KMS-11 (cell line): Measurements from ENCODE around the gene MTREX.
A peak's percentile ranks its signal among the peaks of the same experiment; 100 is the strongest.

Experiments
- H2AFZ ChIP-seq: fragments of 200-600 bp; sonication (generic); 2 replicates; pipeline ENCODE4 v1.6.1; 2016; ENCODE audit warnings: antibody characterized with exemption, mixed run types, low read depth
- H3K27ac ChIP-seq: fragments of 200-600 bp; sonication (generic); 2 replicates; pipeline ENCODE4 v1.6.1; 2016; ENCODE audit warnings: mild to moderate bottlenecking, mixed run types
- H3K27me3 ChIP-seq: fragments of 200-600 bp; sonication (generic); 2 replicates; pipeline ENCODE4 v1.6.1; 2017; ENCODE audit warnings: mild to moderate bottlenecking, low read depth, mixed run types, moderate library complexity; ENCODE audit not compliant: insufficient read depth
- H3K36me3 ChIP-seq: fragments of 200-600 bp; sonication (generic); 2 replicates; pipeline ENCODE4 v1.6.1; 2017; ENCODE audit warnings: mild to moderate bottlenecking, mixed run types; ENCODE audit not compliant: insufficient read depth
- H3K4me1 ChIP-seq: fragments of 200-600 bp; sonication (generic); 2 replicates; pipeline ENCODE4 v1.6.1; 2016; ENCODE audit warnings: mild to moderate bottlenecking, low read depth, mixed run types; ENCODE audit not compliant: poor library complexity, severe bottlenecking
- H3K4me2 ChIP-seq: fragments of 200-600 bp; sonication (generic); 2 replicates; pipeline ENCODE4 v1.7.0; 2016; ENCODE audit warnings: mild to moderate bottlenecking, mixed run types
- H3K4me3 ChIP-seq: fragments of 200-600 bp; sonication (generic); IDR thresholded peaks from 2 replicates; pipeline ENCODE4 v1.6.1; 2017; ENCODE audit warnings: low read depth, low read length, mixed read lengths; ENCODE audit not compliant: insufficient read depth
- H3K79me2 ChIP-seq: fragments of 200-600 bp; sonication (generic); 2 replicates; pipeline ENCODE4 v1.6.1; 2016; ENCODE audit warnings: low read depth, mixed run types; ENCODE audit not compliant: insufficient read depth
- H3K9ac ChIP-seq: fragments of 200-600 bp; sonication (generic); 2 replicates; pipeline ENCODE4 v1.6.1; 2016; ENCODE audit warnings: mild to moderate bottlenecking, mixed run types
- H4K20me1 ChIP-seq: fragments of 200-600 bp; sonication (generic); 2 replicates; pipeline ENCODE4 v1.6.1; 2016; ENCODE audit warnings: mild to moderate bottlenecking, mixed run types; ENCODE audit not compliant: insufficient read depth
- TF ChIP-seq, protein P1 (sequence below): fragments of 200-600 bp; sonication (generic); conservative IDR thresholded peaks from 2 replicates; pipeline ENCODE4 v1.6.1; 2017; ENCODE audit warnings: low read depth, mild to moderate bottlenecking, antibody characterized with exemption, low read length, moderate library complexity, mixed read lengths

MTREX gene

DNA sequence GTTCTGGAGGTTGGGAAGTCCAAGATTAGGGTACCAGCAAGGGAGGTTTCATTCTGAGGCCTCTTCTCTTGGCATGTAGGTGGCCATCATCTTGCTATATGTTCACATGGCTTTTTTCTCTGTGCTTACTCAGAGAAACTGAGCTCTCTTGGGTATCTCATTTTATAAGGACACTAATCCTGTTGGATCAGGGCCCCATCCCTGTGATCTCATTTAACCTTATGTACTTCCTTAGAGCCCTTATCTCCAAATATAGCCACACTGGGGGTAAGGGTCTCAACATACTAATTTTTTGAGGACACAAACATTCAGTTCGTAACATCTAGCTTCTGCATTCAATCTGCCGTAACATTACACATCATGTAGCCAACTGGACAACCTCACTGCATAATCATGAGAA, 6.9 kb upstream of the MTREX start:
- no peaks in the 10 kb centered on the region for H4K20me1 ChIP-seq
- H3K4me2 ChIP-seq: no peak overlapping the region
- H3K9ac ChIP-seq: no peak overlapping the region
- H2AFZ ChIP-seq: no peak overlapping the region
- no peaks in the 10 kb centered on the region for H3K27me3 ChIP-seq
- TF ChIP-seq, protein P1, sequence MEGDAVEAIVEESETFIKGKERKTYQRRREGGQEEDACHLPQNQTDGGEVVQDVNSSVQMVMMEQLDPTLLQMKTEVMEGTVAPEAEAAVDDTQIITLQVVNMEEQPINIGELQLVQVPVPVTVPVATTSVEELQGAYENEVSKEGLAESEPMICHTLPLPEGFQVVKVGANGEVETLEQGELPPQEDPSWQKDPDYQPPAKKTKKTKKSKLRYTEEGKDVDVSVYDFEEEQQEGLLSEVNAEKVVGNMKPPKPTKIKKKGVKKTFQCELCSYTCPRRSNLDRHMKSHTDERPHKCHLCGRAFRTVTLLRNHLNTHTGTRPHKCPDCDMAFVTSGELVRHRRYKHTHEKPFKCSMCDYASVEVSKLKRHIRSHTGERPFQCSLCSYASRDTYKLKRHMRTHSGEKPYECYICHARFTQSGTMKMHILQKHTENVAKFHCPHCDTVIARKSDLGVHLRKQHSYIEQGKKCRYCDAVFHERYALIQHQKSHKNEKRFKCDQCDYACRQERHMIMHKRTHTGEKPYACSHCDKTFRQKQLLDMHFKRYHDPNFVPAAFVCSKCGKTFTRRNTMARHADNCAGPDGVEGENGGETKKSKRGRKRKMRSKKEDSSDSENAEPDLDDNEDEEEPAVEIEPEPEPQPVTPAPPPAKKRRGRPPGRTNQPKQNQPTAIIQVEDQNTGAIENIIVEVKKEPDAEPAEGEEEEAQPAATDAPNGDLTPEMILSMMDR: no peak
- no peak overlapping the region for H3K4me3 ChIP-seq
- H3K79me2 ChIP-seq: peaks cover 44% of the 10 kb centered on the region
- peaks cover 23% of the 10 kb centered on the region for H3K4me1 ChIP-seq
- H3K36me3 ChIP-seq: no peaks in the 10 kb centered on the region
- no peak overlapping the region for H3K27ac ChIP-seq

DNA sequence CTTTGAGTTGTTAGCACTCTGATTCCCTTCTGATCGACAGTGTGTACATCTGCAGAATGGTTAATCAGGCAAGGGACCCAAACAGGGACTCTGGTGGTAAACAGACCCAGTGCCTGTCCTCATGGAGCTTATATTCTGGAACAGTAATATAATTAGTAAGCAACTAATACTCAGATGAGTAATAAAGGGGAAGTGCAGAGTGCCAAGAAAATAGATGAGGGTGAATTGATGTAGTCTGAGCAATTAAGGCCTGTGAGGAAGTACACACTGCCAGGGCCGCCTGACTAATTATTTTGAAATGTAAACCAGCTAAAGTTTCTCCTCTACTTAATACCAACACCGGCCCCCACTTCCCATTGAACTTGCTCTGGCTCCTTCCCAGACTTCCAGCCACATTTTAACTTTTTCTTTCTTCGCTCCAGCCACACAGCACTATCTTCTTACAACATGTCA, 4.5 kb upstream of the MTREX start:
- H2AFZ ChIP-seq: no peak overlapping the region
- no peak overlapping the region for H3K4me2 ChIP-seq
- no peaks in the 10 kb centered on the region for H3K36me3 ChIP-seq
- H3K4me1 ChIP-seq: peaks cover 19% of the 10 kb centered on the region
- H4K20me1 ChIP-seq: no peaks in the 10 kb centered on the region
- H3K4me3 ChIP-seq: no peak overlapping the region
- TF ChIP-seq, protein P1: no peak
- no peak overlapping the region for H3K9ac ChIP-seq
- H3K27me3 ChIP-seq: no peaks in the 10 kb centered on the region
- peaks cover 66% of the 10 kb centered on the region for H3K79me2 ChIP-seq
- H3K27ac ChIP-seq: no peak overlapping the region

DNA sequence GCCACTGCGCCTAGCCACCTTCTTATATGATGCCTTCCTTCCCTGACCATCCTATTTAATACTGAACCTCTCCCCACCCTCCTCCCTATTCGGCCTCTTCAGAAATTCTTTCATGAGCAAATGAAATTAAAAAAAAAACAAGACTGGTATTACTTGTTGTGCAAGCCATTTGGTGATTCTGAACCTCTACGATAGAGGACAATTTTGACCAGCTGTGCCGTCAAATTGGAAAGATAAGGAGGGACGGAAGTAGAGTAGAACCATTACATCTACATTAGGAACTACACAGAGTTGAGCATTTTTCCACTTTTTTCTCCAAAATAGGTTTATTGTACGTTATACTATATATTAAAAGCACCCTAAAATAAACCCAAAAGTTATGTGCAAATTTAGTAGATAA, 3.2 kb upstream of the MTREX start:
- no peak overlapping the region for H2AFZ ChIP-seq
- H3K4me2 ChIP-seq: no peak overlapping the region; the same call in 1 of the 2 replicates
- H3K4me3 ChIP-seq: no peak overlapping the region
- H3K9ac ChIP-seq: no peak overlapping the region
- no peaks in the 10 kb centered on the region for H3K27me3 ChIP-seq
- no peak overlapping the region for H3K27ac ChIP-seq
- H4K20me1 ChIP-seq: no peaks in the 10 kb centered on the region
- peaks cover 26% of the 10 kb centered on the region for H3K4me1 ChIP-seq
- peaks cover 79% of the 10 kb centered on the region for H3K79me2 ChIP-seq
- no peaks in the 10 kb centered on the region for H3K36me3 ChIP-seq
- TF ChIP-seq, protein P1: no peak

DNA sequence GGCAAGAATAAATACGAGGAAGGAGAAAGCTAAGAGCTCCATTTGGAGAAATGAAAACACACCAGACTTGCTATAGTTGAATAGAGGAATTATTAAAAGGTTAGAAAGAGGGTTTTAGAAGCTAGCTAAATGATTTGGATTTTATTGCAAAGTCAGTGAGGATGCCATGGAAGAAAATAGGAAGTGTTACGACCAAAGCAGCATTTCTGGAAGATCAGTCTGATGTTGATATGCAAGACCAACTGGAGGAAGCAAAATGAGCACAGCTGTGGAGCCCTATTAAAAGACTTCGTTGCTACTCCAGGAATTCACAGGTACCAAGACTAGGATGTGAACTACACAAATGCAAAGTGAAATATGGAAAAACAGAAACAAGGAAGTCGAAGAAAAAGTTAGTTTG, 2.4 kb upstream of the MTREX start:
- TF ChIP-seq, protein P1: no peak
- peak overlapping the region; percentile 98 for H3K4me2 ChIP-seq
- no peak overlapping the region for H3K9ac ChIP-seq
- no peaks in the 10 kb centered on the region for H3K27me3 ChIP-seq
- no peak overlapping the region for H3K27ac ChIP-seq
- H3K4me1 ChIP-seq: peaks cover 34% of the 10 kb centered on the region
- H3K79me2 ChIP-seq: peaks cover 86% of the 10 kb centered on the region
- no peak overlapping the region for H3K4me3 ChIP-seq
- no peaks in the 10 kb centered on the region for H3K36me3 ChIP-seq
- H4K20me1 ChIP-seq: no peaks in the 10 kb centered on the region
- no peak overlapping the region for H2AFZ ChIP-seq
